ENCODE results near the gene ESF1.

ESF1 gene

GRCh38 chr20:13715171-13715570 is 69.5 kb downstream of the ESF1 start:
- Histone ChIP-seq H3K27ac (no peak overlapping the region), H2AFZ (no peak overlapping the region), H3K4me3 (ENCODE audit: low read depth, low read length) (no peak overlapping the region), H3K79me2 (no peaks in the 10 kb centered on the region), H3K9ac (no peak overlapping the region), H3K4me2 (ENCODE audit: low read length) (no peak overlapping the region), H3K4me1 (no peaks in the 10 kb centered on the region), H3K36me3 (ENCODE audit: control insufficient read depth, insufficient read depth, low read length) (no peaks in the 10 kb centered on the region), H3K9me3 (ENCODE audit: control insufficient read depth, low read length) (no peaks in the 10 kb centered on the region), H3K27me3 (ENCODE audit: control insufficient read depth, insufficient read depth, low read length) (no peaks in the 10 kb centered on the region)
- TF ChIP-seq CTCF (IDR thresholded peaks at IDR 0.05): no peak

- no peak overlapping the region for H3K9ac ChIP-seq
- H3K4me2 ChIP-seq (ENCODE audit: low read length): no peak overlapping the region
These were observed 76.5 kb downstream of the ESF1 start for GRCh38 chr20:13708234-13708633.

GRCh38 chr20:13703265-13703664 is 81.5 kb downstream of the ESF1 start:
- H3K79me2 ChIP-seq: no peaks in the 10 kb centered on the region
- no peaks in the 10 kb centered on the region for H3K4me1 ChIP-seq
- no peak overlapping the region for H2AFZ ChIP-seq
- no peaks in the 10 kb centered on the region for H3K9me3 ChIP-seq (ENCODE audit: control insufficient read depth, low read length)
- no peak overlapping the region for H3K27ac ChIP-seq
- no peaks in the 10 kb centered on the region for H3K27me3 ChIP-seq (ENCODE audit: control insufficient read depth, insufficient read depth, low read length)
- H3K36me3 ChIP-seq (ENCODE audit: control insufficient read depth, insufficient read depth, low read length): no peaks in the 10 kb centered on the region
- no peak overlapping the region for H3K9ac ChIP-seq
- TF ChIP-seq CTCF (IDR thresholded peaks at IDR 0.05): no peak
- no peak overlapping the region for H3K4me2 ChIP-seq (ENCODE audit: low read length)
- no peak overlapping the region for H3K4me3 ChIP-seq (ENCODE audit: low read depth, low read length)

More at GRCh38 chr20:13708234-13708633, 76.5 kb downstream of the ESF1 start:
- no peaks in the 10 kb centered on the region for H3K79me2 ChIP-seq
- no peaks in the 10 kb centered on the region for H3K9me3 ChIP-seq (ENCODE audit: control insufficient read depth, low read length)
- H3K4me3 ChIP-seq (ENCODE audit: low read depth, low read length): no peak overlapping the region
- no peaks in the 10 kb centered on the region for H3K36me3 ChIP-seq (ENCODE audit: control insufficient read depth, insufficient read depth, low read length)
- no peaks in the 10 kb centered on the region for H3K4me1 ChIP-seq
- no peak for TF ChIP-seq CTCF (IDR thresholded peaks at IDR 0.05)
- H3K27me3 ChIP-seq (ENCODE audit: control insufficient read depth, insufficient read depth, low read length): no peaks in the 10 kb centered on the region
- no peak overlapping the region for H3K27ac ChIP-seq
- H2AFZ ChIP-seq: no peak overlapping the region

GRCh38 chr20:13701486-13701885 is 83.2 kb downstream of the ESF1 start:
- no peaks in the 10 kb centered on the region for H3K79me2 ChIP-seq
- H3K4me3 ChIP-seq (ENCODE audit: low read depth, low read length): no peak overlapping the region
- H3K4me2 ChIP-seq (ENCODE audit: low read length): no peak overlapping the region
- no peaks in the 10 kb centered on the region for H3K9me3 ChIP-seq (ENCODE audit: control insufficient read depth, low read length)
- no peaks in the 10 kb centered on the region for H3K27me3 ChIP-seq (ENCODE audit: control insufficient read depth, insufficient read depth, low read length)
- H2AFZ ChIP-seq: no peak overlapping the region
- no peaks in the 10 kb centered on the region for H3K4me1 ChIP-seq
- no peak overlapping the region for H3K27ac ChIP-seq
- H3K9ac ChIP-seq: no peak overlapping the region
- H3K36me3 ChIP-seq (ENCODE audit: control insufficient read depth, insufficient read depth, low read length): no peaks in the 10 kb centered on the region
- no peak for TF ChIP-seq CTCF (IDR thresholded peaks at IDR 0.05)

GRCh38 chr20:13700761-13701160 is 84.0 kb downstream of the ESF1 start:
- no peak overlapping the region for H3K4me2 ChIP-seq (ENCODE audit: low read length)
- no peaks in the 10 kb centered on the region for H3K9me3 ChIP-seq (ENCODE audit: control insufficient read depth, low read length)

More at GRCh38 chr20:13700761-13701160, 84.0 kb downstream of the ESF1 start:
- no peak overlapping the region for H3K4me3 ChIP-seq (ENCODE audit: low read depth, low read length)
- H3K4me1 ChIP-seq: no peaks in the 10 kb centered on the region
- H3K27ac ChIP-seq: no peak overlapping the region
- H2AFZ ChIP-seq: no peak overlapping the region
- H3K79me2 ChIP-seq: no peaks in the 10 kb centered on the region
- no peak overlapping the region for H3K9ac ChIP-seq
- no peak for TF ChIP-seq CTCF (IDR thresholded peaks at IDR 0.05)
- no peaks in the 10 kb centered on the region for H3K36me3 ChIP-seq (ENCODE audit: control insufficient read depth, insufficient read depth, low read length)
- no peaks in the 10 kb centered on the region for H3K27me3 ChIP-seq (ENCODE audit: control insufficient read depth, insufficient read depth, low read length)
